ENCODE results near the gene THOC7.

THOC7 gene

DNA sequence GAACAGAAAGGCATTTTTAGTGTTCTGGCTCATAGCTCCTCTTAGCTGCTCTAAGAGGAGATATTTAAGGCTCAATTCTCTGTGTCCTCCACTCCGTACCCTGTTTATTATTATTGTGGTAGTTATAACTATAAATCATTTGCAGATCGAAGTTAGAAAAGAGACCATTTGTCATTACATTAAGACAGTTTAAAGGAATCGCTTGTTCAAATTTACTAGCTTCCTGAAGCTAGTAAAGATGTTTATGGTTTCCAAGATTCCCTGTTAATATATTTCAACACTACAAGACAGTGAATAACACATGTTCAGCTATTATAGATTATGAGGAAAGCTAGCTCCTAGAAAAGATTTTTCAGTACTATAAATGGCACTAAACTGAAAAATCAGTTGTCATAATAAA lies 12.7 kb upstream of the THOC7 start:
- peak overlapping the region; percentile 58 for H3K27ac ChIP-seq
- TF ChIP-seq, protein P1, sequence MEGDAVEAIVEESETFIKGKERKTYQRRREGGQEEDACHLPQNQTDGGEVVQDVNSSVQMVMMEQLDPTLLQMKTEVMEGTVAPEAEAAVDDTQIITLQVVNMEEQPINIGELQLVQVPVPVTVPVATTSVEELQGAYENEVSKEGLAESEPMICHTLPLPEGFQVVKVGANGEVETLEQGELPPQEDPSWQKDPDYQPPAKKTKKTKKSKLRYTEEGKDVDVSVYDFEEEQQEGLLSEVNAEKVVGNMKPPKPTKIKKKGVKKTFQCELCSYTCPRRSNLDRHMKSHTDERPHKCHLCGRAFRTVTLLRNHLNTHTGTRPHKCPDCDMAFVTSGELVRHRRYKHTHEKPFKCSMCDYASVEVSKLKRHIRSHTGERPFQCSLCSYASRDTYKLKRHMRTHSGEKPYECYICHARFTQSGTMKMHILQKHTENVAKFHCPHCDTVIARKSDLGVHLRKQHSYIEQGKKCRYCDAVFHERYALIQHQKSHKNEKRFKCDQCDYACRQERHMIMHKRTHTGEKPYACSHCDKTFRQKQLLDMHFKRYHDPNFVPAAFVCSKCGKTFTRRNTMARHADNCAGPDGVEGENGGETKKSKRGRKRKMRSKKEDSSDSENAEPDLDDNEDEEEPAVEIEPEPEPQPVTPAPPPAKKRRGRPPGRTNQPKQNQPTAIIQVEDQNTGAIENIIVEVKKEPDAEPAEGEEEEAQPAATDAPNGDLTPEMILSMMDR (conservative IDR thresholded peaks at IDR 0.05) = no peak

DNA sequence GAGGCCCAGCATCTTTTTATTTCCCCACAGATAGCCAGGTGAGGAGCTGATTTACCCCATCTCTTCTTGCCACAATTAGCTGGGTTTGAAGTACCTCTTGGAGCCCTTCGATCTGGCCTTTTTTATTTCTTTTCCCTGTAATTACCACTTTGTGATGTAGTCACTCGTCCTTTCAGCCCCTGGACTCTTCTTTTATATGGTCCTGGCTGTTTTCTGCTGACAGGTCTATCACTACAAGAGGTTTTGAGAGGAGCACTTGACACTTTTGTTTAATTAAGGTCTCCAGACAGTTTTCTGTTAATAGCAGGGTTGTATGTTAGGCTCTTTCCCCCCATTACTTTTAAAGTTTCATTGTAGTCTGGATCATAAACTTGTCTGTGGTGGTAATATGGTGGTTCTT lies 11.9 kb upstream of the THOC7 start:
- TF ChIP-seq, protein P1 (conservative IDR thresholded peaks at IDR 0.05) = no peak
- peak overlapping the region; percentile 58 for H3K27ac ChIP-seq

DNA sequence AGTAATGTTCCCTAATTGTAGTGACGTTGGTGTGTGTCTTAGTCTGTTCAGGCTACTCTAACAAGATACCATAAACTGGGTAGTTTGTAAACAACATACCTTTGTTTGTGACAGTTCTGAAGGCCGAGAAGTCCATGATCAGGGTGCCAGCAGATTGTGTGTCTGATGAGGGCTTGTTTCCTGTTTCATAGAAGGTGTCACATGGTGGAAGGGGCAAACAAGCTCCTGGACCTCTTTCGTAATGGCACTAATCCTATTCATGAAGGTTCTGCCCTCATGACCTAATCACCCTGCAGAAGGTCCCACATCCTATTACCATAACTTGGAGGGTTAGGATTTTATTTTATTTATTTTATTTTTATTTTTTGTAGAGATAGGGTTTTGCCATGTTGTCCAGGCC lies 11.2 kb upstream of the THOC7 start:
- TF ChIP-seq, protein P1 (conservative IDR thresholded peaks at IDR 0.05) = no peak
- H3K27ac ChIP-seq = no peak overlapping the region

DNA sequence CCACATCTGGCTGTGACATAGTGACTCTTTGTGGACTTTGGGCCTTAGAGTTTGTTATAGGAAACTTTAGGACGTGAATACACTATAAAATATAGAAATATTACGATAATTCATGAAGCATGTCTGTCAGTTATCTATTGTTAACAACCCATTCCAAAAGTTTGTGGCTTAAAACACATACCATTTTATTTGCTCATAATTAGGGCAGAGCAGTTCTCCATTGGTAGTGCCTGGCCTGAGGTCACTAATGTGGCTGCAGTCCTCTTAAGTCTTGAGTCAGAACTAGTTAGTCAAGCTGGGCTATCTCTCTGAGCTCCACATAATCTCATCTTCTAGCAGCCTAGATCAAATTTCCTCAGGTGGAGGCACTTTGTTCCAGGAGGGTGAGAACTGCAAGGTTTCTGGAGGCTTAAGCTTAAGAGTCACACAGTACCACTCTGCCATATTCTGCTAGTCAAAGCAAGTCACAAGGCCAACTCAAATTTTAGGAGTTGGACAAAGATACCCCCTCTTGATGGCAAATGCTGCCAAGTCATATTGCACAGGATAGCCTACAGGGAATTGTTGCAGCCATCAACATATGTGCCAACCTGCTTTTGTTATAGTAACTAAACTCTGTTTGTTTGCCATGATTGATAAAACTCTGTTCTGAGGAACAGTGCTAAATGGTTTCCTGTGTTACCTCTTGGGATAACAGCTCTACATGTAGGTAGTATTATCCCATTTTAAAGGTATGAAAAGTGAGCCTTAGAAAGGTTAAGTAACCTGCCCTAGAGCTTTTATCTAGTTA lies 8.7 kb upstream of the THOC7 start:
- TF ChIP-seq, protein P1 (conservative IDR thresholded peaks at IDR 0.05) = no peak
- H3K27ac ChIP-seq = no peak overlapping the region

DNA sequence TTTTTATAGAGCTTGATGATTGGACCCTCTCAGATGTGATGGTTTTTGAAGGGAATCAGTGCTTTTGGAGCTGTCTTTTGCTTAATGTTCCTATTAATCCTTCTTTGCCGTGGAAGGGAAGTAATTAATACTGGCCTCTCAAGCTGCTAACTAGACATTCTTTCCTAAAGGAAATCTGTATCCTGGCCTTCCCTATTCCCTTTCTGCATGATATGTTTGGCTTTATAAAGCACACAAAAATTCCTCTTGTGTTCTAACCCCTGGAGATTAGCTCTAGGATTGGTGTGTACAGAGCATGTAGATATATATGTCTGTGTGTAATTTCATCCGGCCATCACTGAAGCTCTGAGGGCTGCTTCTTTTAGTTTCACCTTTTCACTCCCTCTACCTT lies 7.0 kb upstream of the THOC7 start:
- no peak overlapping the region for H3K27ac ChIP-seq
- TF ChIP-seq, protein P1 (conservative IDR thresholded peaks at IDR 0.05) = no peak

DNA sequence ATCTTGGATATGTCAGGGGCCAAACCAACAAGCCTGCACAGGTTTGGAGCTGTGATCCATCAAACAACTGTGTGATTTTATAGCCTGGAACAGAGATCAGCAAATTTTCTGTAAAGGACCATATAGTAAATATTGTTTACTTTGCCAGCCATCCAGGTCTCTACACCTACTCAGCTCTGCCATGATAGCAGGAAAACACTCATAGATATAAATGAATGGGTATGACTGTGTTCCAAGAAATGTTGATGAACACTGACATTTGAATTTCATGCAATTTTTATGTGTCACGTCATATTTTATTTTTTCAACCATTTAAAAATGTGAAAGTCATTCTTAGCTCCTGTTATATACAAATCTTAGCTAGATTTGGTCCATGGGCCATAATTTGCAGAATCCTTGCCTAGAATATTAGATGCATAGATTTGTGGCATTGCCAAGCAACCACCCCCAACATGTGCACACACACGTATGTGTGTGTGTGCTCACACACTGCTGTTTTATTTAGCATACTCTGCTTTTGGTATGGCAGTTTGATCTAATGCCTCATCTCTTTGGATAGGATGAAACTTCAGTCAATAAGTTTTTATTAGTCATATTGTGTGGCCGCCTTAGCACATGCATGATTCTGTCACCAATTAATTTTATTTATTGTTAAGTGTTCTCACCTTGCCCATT lies 6.5 kb upstream of the THOC7 start:
- no peak overlapping the region for H3K27ac ChIP-seq

DNA sequence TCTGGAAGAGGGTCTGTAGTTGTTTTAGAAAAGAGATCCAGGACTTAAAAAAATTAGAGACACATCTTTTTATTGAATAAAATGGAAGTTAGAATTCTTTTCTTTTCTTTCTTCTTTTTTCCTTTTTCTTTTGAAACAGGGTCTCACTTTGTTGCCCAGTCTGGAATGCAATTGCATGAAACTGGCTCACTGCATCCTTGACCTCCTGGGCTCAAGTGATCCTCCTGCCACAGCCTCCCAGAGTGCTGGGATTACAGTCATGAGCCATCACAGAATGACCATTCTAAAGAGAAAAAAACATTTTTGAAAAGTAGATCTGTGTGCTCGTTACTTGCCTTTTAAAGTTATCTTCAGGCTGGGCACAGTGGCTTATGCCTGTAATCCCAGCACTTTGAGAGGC lies 3.6 kb upstream of the THOC7 start:
- TF ChIP-seq, protein P1 (conservative IDR thresholded peaks at IDR 0.05) = no peak
- no peak overlapping the region for H3K27ac ChIP-seq

More for the DNA sequence above, 6.5 kb upstream of the THOC7 start:
- TF ChIP-seq, protein P1 (conservative IDR thresholded peaks at IDR 0.05) = no peak

Measured in VCaP (cell line).